Measurements from ENCODE around the gene PLXNA2.

PLXNA2 gene

DNA sequence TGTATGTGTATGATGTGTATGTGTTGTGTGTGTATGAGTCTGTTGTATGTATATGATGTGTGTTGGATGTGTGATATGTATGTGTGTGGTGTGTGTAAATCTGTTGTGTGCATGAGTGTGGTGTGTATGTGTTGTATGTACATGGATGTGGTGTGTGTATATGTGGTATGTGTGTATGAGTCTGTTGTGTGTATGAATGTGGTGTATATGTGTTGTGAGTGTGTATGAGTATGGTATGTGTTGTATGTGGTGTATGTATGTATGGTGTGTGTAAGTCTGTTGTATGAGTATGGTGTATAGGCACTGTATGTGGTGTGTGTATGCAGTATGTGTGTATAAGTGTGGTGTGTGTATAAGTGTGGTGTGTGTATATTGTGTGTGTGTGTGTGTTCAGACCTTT is 95.0 kb downstream of the PLXNA2 start:
- no peak for DNase-seq (ENCODE audit: extremely low read depth, low read depth)
- TF ChIP-seq, protein P1, sequence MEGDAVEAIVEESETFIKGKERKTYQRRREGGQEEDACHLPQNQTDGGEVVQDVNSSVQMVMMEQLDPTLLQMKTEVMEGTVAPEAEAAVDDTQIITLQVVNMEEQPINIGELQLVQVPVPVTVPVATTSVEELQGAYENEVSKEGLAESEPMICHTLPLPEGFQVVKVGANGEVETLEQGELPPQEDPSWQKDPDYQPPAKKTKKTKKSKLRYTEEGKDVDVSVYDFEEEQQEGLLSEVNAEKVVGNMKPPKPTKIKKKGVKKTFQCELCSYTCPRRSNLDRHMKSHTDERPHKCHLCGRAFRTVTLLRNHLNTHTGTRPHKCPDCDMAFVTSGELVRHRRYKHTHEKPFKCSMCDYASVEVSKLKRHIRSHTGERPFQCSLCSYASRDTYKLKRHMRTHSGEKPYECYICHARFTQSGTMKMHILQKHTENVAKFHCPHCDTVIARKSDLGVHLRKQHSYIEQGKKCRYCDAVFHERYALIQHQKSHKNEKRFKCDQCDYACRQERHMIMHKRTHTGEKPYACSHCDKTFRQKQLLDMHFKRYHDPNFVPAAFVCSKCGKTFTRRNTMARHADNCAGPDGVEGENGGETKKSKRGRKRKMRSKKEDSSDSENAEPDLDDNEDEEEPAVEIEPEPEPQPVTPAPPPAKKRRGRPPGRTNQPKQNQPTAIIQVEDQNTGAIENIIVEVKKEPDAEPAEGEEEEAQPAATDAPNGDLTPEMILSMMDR (IDR thresholded peaks at IDR 0.05; ENCODE audit: low read depth, low read length) = no peak

DNA sequence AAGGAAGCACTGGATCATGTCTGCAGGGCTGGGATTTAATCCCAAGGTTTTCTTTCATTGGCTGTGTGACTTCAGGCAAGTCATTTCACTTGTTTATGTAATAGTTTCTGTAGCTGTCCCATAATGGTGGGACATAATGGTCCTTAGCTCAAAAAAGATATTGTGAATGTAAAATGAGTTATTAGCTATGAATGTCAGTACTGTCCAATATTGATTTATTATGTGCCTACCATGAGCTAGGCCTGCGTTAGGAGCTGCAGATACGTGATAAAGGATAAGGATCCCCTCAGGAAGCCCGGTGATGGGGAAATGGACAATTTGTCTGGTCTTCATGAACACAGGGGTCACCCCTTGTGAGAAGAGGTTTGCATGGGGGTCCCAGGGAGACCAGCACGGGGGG is 95.8 kb downstream of the PLXNA2 start:
- DNase-seq (ENCODE audit: extremely low read depth, low read depth) = no peak

DNA sequence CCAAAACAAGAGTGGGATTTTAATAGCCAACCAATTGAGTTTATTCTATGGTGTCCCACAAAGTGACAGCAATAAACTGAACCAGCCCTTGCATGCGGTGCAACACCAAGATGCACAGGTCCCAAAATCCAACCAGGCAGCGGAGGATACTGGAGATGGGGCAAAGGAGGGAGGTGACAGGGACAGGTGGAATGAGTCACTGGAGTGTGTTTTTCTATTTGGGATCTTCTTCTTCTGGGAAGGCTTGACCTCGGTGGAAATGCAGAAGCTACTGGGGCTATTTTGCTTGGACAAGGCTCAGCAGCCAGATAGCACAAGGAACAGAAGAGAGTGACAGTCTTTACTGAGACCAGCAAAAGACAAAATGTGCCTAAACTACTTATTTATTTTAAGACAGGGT is 97.5 kb downstream of the PLXNA2 start:
- DNase-seq (ENCODE audit: extremely low read depth, low read depth) = no peak
- TF ChIP-seq, protein P1 (IDR thresholded peaks at IDR 0.05; ENCODE audit: low read depth, low read length) = no peak

More for the DNA sequence above, 95.8 kb downstream of the PLXNA2 start:
- TF ChIP-seq, protein P1 (IDR thresholded peaks at IDR 0.05; ENCODE audit: low read depth, low read length) = no peak

DNA sequence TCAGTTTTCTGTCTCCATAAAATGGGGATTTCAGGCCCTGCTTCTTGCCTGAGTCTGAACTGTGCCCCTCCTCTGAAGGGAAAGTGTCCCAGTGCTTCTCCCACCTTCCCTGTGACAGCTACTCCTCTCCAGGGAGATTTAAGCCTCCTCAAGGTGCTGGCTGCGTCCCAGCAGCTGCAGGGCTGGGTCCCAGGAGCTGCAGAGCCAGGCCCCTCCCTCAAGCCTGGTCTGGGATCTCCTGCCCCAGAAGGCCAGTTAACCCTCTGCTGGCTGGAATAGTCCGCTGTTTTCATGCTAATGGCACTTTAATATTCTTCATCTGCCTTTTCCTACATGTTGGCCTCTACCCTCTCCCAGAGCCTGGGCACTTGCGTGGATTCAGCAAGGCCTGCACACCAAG is 99.0 kb downstream of the PLXNA2 start:
- TF ChIP-seq, protein P1 (IDR thresholded peaks at IDR 0.05; ENCODE audit: low read depth, low read length) = no peak
- no peak for DNase-seq (ENCODE audit: extremely low read depth, low read depth)

DNA sequence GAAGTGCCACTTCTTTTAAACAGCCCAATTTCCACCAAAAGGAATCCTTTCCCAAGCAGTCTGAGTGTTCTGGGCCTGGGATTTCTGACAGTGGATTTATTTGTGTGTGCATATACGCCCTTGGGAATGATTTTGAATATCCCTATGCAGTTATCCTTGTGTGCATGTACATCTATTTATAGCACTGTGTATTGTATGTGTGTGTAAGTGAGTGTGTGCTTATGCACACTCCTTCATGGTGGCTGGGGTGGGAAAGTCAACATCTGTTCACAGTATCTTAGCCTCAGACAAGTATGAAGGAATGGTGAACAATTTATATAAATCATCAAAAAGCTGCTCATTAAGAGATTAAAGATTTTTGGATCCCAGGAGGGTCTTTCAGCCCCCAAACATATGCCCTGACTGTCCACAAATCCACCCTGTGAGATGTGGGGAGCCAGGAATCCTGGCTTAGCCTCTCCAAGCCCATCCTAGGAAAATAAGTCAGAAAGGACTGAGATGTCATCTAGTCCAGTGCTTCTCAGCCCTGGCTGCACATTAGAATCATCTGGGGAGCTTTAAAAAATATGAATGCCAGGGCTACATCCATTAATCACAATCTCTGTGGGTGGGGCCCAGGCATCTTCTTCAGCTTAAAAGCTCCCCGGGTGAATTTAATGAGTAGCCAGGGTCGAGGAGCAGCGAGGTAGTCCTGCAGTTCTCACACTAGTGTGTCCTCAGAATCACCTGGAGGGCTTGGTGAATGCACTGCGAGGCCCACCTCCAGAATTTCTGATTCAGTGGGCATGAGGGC is 101.4 kb downstream of the PLXNA2 start:
- DNase-seq (ENCODE audit: extremely low read depth, low read depth) = no peak
- TF ChIP-seq, protein P1 (IDR thresholded peaks at IDR 0.05; ENCODE audit: low read depth, low read length) = no peak

DNA sequence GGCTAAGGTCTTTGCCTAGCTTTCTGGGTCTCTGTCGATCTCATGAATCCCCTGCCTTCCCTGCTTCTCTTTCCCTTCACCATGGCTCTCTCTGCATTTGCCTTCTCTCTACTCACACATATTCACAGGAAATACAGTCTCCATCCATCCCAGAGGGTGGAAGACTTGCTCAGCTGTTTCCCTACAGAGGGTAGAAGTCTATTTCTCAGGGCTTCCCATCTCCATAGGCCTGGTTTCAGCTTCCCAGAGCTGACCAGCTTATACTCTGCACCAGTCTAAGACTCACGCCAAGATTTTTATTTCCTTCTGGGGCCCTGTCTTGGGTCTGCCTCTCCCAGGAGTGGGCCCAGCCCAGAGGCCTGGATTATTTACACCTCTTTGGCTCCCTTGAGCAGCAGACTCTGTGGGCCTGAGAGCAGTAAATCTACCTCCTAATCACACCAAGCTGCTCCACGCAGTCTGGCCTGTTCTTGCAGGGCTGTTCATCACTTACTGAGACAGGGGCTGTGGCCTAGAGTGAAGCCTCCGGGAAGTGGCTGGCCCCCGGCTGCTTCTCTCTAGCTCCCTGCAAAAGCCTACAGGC is 102.5 kb downstream of the PLXNA2 start:
- no peak for DNase-seq (ENCODE audit: extremely low read depth, low read depth)
- TF ChIP-seq, protein P1 (IDR thresholded peaks at IDR 0.05; ENCODE audit: low read depth, low read length) = no peak

DNA sequence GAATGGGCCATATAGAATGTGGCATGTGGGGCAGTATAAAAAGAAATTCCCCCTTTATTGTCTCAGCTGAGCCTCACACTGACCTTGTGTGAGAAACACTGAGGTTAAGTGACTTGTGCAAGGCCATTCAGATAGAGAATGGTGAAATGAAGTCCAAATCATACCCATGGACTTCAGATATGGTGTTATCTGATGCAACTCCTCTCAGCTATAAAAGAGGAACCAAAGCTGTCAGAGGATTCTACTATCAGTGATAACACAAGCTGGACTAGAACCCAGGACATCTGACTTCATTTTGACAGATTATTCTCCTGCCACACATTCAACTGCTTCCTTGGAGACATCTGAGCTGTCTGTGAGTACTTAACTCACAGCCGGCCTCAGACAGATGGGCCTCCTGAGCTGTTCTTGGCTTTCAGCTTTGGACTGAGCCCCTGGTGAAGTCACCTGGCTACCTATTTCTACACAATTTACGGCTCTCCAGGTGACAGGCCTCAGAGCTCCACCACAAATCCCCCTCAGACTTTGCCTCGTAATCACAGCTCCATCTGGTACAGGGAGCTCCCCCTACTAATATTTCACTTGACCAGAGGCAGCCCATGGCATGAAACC is 104.6 kb downstream of the PLXNA2 start:
- no peak for DNase-seq (ENCODE audit: extremely low read depth, low read depth)
- TF ChIP-seq, protein P1 (IDR thresholded peaks at IDR 0.05; ENCODE audit: low read depth, low read length) = no peak
